RWPE1 (cell line): Measurements from ENCODE around the gene FAM174B.

Experiments
- CTCF ChIA-PET: fragments of 350-600 bp; sonication (Branson Sonifier 250); formaldehyde crosslinking; extraction: SDS; loops from one replicate; lab custom pipeline; 2021; lab: Yijun Ruan, JAX
- POLR2A ChIA-PET: fragments of 400-600 bp; formaldehyde crosslinking; extraction: SDS; loops from one replicate; lab custom pipeline; 2020; ENCODE audit warnings: antibody characterized with exemption; ENCODE audit not compliant: low non-redundant PET; lab: Yijun Ruan, JAX
- DNase-seq: peaks from one replicate; pipeline ENCODE4 v3.0.0; 2012; ENCODE audit warnings: low spot score
- H3K27ac ChIP-seq: fragments of 450-650 bp; 2 replicates; pipeline ENCODE4 v1.5.1; 2017
- TF ChIP-seq, protein P1 (sequence below): fragments of 450-650 bp; conservative IDR thresholded peaks from 2 replicates; pipeline ENCODE4 v1.5.1; 2017; ENCODE audit warnings: low read depth, mild to moderate bottlenecking

FAM174B gene

DNA sequence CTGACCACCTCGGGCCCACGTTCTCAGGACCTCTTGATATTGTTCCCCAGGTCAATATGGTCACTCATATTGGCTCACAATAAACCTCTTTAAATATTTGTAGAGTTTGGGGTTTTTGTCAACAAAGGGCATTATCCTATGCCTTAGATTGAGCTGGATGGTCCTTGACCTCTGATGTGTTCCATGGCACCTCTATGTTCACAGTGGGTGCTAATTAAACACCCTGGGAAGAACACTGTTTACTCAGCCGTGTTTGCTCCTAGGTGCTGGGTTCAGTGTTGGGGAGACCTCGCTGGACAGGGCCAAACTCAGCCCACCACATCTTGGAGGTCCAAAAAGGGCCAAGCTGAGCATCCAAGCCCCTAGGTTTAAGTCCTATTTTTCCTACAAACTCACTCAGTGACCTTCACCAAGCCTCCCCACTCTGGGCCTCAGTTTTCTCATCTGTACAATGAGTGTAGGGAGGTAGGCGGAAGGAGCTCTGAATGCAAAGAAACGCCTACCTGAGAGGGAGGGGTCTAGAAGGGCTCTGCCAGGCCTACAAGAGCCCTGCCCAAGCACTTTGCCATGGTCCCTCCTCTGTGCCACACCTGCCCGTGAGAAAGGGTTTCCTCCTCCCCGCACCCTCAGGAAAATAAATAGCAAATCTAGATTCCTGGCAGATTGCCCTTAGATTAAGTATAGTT, 7.2 kb downstream of the FAM174B start:
- DNase-seq, result no peak
- H3K27ac ChIP-seq, result no peak overlapping the region
- POLR2A ChIA-PET, result no interaction called here
- CTCF ChIA-PET, result no interaction called here
- TF ChIP-seq, protein P1, sequence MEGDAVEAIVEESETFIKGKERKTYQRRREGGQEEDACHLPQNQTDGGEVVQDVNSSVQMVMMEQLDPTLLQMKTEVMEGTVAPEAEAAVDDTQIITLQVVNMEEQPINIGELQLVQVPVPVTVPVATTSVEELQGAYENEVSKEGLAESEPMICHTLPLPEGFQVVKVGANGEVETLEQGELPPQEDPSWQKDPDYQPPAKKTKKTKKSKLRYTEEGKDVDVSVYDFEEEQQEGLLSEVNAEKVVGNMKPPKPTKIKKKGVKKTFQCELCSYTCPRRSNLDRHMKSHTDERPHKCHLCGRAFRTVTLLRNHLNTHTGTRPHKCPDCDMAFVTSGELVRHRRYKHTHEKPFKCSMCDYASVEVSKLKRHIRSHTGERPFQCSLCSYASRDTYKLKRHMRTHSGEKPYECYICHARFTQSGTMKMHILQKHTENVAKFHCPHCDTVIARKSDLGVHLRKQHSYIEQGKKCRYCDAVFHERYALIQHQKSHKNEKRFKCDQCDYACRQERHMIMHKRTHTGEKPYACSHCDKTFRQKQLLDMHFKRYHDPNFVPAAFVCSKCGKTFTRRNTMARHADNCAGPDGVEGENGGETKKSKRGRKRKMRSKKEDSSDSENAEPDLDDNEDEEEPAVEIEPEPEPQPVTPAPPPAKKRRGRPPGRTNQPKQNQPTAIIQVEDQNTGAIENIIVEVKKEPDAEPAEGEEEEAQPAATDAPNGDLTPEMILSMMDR, result no peak

DNA sequence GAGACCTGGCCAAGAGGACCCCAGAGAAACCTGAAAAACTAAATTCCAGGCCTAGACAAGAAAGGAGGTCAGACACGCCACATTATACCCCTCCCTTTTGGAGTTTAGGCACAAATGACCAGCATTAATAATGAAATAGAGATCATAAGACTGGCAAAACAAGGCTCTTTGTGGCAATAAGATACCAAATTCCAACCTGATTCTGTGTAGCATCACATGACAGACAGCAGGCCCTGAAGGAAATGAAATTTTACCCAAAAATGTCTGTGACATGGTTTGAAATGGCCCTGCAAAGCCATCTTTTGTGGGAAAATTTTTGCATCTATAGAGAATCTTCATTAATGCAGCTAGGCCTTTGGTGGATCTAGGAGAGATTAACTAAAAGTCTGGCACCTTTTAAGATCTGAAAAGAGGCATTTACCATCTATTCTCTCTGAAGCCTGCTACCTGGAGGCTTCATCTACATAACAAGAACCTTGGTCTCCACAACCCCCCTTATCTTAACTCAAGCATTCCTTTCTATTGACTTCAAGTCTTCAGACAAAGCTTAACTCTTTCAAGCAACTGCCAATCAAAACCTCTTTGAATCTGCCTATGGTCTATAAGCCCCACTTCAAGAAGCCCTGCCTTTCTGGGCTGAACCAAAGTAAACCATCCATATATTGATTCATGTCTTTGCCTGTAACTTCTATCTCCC, 8.0 kb downstream of the FAM174B start:
- CTCF ChIA-PET, result no interaction called here
- DNase-seq, result no peak
- H3K27ac ChIP-seq, result no peak overlapping the region
- POLR2A ChIA-PET, result no interaction called here
- TF ChIP-seq, protein P1, result no peak

DNA sequence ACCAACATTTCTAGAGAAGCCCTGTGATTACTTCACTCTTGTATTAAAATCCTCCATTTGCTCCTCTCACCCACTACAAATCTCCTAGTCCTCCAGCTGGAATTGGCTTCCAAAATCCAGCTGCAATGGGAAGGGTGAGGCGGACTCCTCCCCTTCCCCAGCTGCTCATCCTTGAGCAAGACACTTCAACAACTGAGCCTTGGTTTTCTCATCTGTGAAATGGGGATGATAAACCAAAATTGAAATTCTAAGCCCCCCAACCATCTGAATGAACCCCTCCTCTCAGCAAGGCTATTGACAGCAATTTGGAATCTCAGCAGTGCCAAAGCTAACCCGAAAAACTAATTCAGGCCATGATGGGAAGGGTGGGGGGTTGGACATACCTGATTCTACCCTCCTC, 9.4 kb downstream of the FAM174B start:
- no peak overlapping the region for H3K27ac ChIP-seq
- ChIA-PET CTCF (no interaction called here), POLR2A (no interaction called here)
- TF ChIP-seq, protein P1, result no peak
- no peak for DNase-seq

DNA sequence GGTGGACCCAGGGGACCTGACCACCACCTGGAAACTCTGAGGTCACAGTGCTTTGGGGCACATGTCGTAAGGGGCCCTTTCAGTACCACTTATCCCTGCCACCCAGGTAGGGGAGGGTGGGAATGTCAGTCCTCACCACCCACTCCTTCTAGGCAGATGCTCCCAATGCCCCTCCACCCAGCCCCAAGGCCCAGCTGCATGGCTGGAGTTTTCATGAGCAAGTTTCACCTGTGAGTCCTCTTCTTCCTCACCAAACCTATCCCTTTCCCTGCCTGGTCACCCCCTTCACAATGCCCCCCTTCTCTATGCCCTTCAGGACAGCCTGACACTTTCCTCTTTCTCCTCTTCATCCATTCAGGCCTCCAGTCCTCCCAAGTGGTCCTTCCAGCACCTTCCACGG, 9.8 kb downstream of the FAM174B start:
- CTCF ChIA-PET, result no interaction called here
- no peak for DNase-seq
- POLR2A ChIA-PET, result no interaction called here
- TF ChIP-seq, protein P1, result no peak
- no peak overlapping the region for H3K27ac ChIP-seq

DNA sequence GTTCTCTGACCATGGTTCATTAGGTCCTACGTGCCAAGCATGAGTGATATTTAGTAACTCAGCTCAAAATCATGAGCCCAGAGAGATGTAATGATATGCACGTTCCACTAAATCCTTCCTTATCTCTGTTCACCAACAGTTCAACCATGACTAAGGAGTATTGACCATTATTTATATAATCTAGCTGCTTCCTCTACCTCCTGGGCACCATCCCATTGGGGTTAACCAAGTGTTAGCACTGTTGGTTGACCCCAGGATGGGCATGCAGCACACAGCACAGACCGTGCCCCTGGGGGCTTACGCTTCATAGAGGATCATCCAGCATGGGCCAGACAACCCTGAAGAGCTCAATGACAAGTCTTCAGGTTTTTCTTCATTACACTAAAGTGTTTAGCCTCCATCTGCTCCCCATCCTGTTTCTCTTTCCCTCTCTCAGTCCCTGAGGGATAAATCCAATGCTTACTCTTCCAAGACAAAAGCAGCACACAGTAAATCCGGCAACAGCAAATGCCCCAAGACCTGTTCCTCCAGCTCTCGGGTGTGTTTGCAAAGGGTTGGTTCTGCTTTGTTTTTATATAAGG, 10.4 kb downstream of the FAM174B start:
- DNase-seq, result no peak
- TF ChIP-seq, protein P1, result no peak
- no peak overlapping the region for H3K27ac ChIP-seq
- ChIA-PET CTCF (no interaction called here), POLR2A (no interaction called here)

DNA sequence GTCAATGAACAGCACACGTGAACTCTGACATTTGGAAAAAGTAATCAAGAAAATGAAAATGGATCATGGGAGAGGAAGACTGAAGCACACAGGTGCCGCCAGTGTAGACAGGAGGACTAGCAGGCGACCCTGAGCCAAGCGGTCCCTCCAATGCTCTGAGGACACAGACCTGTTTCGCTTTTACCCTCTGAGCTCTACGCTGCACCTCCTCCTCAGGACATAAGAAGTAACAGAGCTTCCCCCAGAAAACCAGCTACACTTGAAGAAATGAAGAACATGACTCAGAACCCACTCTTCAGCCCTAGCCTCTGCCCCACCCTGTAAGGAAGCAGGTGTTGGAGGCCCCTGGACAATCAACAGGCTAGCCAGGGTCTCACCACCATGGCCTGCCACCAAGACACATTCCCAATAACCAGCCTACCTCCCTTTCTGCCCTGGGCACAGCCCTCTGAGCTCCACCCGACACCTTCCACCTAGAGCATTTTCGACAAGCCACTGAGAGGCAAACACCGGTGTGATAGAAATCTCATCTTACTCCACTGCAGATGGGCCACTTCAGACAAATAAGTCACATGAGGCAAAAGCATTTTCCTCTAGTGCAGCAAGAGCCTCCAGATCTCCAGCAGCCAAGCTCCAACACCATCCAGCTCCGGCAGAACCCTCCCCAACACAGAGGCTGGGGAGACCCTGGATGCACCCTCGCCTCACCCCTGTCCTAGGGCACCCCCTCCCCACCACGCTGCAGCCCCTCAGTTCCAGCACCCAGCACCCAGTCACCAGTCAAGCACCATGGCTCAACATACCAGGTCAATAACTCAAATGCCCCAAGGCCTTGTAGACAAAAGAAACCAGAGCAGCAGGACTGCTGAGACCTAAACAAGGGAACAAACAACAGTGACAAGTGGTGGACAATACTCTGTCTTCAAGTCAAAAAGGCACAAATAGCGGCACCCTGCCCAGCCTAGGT, 11.4 kb downstream of the FAM174B start:
- ChIA-PET POLR2A (no interaction called here), CTCF (interaction anchor here (0.6 kb wide), 1 partner anchor 10 kb away, joined by 4 read pairs; no protein-coding TSS in a partner anchor)
- TF ChIP-seq, protein P1, result no peak
- no peak overlapping the region for H3K27ac ChIP-seq
- DNase-seq, result no peak
